Muscle layer of colon (tissue), 2 donors: ENCODE results near the gene FGFR4.

ENCODE experiments used
- H3K27ac ChIP-seq: one replicate; pipeline ENCODE4 v1.7.0; 2013; ENCODE audit warnings: low read depth, mild to moderate bottlenecking, low read length, moderate library complexity
- H3K27me3 ChIP-seq, 2 donors: one replicate each; pipeline ENCODE4 v1.7.0; 2013; ENCODE audit warnings: low read length in 2 of 2, mild to moderate bottlenecking in 2 of 2; ENCODE audit not compliant: insufficient read depth in 2 of 2, control insufficient read depth in 1 of 2
- H3K36me3 ChIP-seq: one replicate; pipeline ENCODE4 v1.7.0; 2013; ENCODE audit warnings: mild to moderate bottlenecking, low read length; ENCODE audit not compliant: insufficient read depth
- H3K4me1 ChIP-seq: one replicate; pipeline ENCODE4 v1.7.0; 2013; ENCODE audit warnings: mild to moderate bottlenecking, low read length; ENCODE audit not compliant: insufficient read depth
- H3K4me3 ChIP-seq, 2 donors: one replicate each; pipeline ENCODE4 v1.7.0; 2013; ENCODE audit warnings: low read length in 2 of 2, low read depth in 1 of 2, mild to moderate bottlenecking in 1 of 2, moderate library complexity in 1 of 2
- H3K9ac ChIP-seq: one replicate; pipeline ENCODE4 v1.7.0; 2013; ENCODE audit warnings: low read length
- H3K9me3 ChIP-seq: one replicate; pipeline ENCODE4 v1.7.0; 2013; ENCODE audit warnings: mild to moderate bottlenecking, low read length
- donor health status: abdominal sarcoma.
- donor health status: Adenocarcinoma of cecum.

Gene FGFR4

GRCh38 chr5:177128551-177128981 lies 41.9 kb downstream of the FGFR4 start:
- Histone ChIP-seq H3K9ac (no peak overlapping the region), H3K9me3 (no peaks in the 10 kb centered on the region), H3K27me3 (no peaks in the 10 kb centered on the region), H3K4me3 (no peak overlapping the region), H3K4me1 (no peaks in the 10 kb centered on the region), H3K36me3 (no peaks in the 10 kb centered on the region), H3K27ac (no peak overlapping the region)

- H3K27me3 ChIP-seq: no peaks in the 10 kb centered on the region
- H3K9me3 ChIP-seq: no peaks in the 10 kb centered on the region
- no peak overlapping the region for H3K9ac ChIP-seq
- peaks cover 8% of the 10 kb centered on the region for H3K4me1 ChIP-seq
- no peak overlapping the region for H3K4me3 ChIP-seq
- no peak overlapping the region for H3K27ac ChIP-seq
- peaks cover 5% of the 10 kb centered on the region for H3K36me3 ChIP-seq
These were observed 43.7 kb downstream of the FGFR4 start for GRCh38 chr5:177130211-177131018.

DNA sequence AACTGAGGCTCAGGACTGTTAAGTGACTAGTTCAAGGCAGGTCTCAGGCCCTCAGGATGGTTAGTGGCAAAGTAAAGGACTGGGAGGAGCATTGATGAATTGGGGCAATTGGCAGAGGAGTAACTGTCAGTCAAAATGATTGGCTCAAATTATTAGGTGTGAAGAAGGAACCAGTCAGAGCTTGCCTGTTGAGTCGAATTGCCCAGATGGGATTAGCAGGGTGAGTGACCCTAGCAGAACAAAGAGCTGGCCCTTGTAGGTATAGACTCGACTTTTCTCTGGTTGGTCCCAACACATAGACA lies 44.3 kb downstream of the FGFR4 start:
- Histone ChIP-seq H3K9me3 (no peaks in the 10 kb centered on the region), H3K4me1 (peaks cover 14% of the 10 kb centered on the region), H3K9ac (no peak overlapping the region), H3K27me3 (no peaks in the 10 kb centered on the region), H3K4me3 (no peak overlapping the region), H3K27ac (no peak overlapping the region), H3K36me3 (peaks cover 11% of the 10 kb centered on the region)

DNA sequence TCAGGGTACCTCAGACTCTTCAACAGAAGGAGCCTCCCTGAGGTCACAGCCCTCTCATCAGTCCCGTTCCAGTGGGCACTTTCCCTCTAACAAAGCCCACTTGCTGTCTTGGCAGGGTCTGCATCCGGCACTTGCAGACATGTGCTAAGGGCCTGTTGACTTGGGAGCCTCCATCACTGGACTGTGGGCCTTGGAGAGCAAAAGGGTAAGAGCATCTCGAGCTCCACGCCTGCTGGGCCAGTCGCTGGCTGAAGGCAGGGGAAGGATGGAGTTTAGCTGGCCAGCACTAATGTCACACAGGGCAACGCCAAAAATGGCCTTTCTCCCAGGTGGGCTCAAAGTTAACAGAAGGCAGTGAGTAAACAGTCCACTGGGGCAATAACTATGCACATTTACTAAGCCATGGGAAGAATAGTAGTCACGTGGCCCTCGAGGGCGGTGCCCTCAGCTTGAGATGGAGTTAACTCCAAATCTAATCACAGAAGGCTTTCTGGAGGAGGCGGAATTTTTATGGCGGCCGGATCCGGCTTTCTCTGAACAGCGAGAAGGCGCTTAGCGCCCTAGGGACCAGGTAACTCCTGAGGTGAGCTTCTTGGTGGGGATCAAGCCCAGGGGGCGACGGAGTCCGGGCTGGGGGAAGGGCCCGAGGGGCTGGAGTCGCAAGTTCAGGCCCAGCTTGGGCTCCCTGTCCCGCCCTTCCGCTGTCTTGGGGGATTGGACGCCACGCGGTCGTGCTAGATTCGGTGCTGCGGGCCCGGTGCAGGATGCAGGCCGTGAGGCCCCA lies 44.8 kb downstream of the FGFR4 start:
- Histone ChIP-seq H3K27ac (peak overlapping the region; percentile 29), H3K4me3 (no peak overlapping the region), H3K27me3 (no peaks in the 10 kb centered on the region), H3K4me1 (peaks cover 19% of the 10 kb centered on the region), H3K9ac (no peak overlapping the region), H3K9me3 (no peaks in the 10 kb centered on the region), H3K36me3 (peaks cover 16% of the 10 kb centered on the region)

- Histone ChIP-seq H3K4me3 (peak overlapping the region; percentile 53 to 55), H3K27ac (peak overlapping the region; percentile 93), H3K27me3 (no peaks in the 10 kb centered on the region), H3K9me3 (no peaks in the 10 kb centered on the region), H3K4me1 (peaks cover 28% of the 10 kb centered on the region), H3K36me3 (peaks cover 21% of the 10 kb centered on the region), H3K9ac (no peak overlapping the region)
These were observed 45.7 kb downstream of the FGFR4 start for GRCh38 chr5:177132136-177133095.

DNA sequence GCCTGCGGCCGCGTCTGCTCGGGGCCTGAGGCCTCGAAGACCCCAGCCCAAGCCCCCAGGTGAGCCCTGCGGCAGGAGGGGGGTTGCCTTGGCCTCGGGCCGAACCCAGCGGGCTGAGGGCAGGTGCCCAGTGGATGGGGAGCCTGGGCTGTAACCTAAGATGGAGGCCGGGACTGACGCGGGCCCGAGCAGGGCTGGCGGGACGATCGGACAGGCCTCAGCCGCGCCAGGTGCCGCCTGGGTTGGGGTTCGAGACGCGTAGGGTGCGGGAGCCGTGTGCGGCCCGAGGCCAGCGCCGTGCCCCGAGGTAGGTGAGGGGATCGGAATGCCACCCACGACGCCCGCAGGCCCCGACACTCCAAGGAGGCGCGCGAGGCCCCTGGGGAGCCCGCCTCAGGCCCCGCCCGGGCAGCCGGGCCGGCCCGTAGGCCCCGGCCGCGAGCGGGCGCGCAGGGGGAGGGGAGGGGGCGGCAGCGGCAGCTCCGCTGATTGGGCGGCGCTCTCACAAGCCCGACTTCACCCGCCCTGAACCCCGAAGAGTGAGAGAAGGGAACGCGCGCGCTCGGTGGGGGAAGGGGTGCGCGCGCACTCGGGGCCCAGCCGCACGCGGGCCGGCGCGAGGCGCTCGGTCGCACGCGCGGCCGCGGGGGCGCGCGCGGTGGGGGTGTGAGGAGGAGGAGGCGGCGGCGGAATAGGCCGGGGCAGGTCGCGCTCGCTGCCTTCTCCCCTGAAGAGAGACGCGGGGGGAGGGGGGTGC lies 46.6 kb downstream of the FGFR4 start, which contains the start of gene NSD1:
NSD1 (plus strand) TSS at position 678 of the 757 bp plus-strand sequence. CDS start 1,331 bp downstream, outside the sequence.
- peaks cover 33% of the 10 kb centered on the region for H3K4me1 ChIP-seq
- peak within 1 kb of the TSS; percentile 27 for H3K9ac ChIP-seq
- H3K36me3 ChIP-seq: peaks cover 21% of the 10 kb centered on the region
- no peaks in the 10 kb centered on the region for H3K27me3 ChIP-seq
- H3K9me3 ChIP-seq: no peaks in the 10 kb centered on the region
- peak within 1 kb of the TSS; percentile 93 for H3K27ac ChIP-seq
- peak within 1 kb of the TSS; percentile 55 to 64 for H3K4me3 ChIP-seq

- H3K9ac ChIP-seq: peak overlapping the region; percentile 27
- H3K27ac ChIP-seq: peak overlapping the region; percentile 83
- no peaks in the 10 kb centered on the region for H3K27me3 ChIP-seq
- H3K4me3 ChIP-seq: peak overlapping the region; percentile 53 to 64
- H3K9me3 ChIP-seq: no peaks in the 10 kb centered on the region
- peaks cover 21% of the 10 kb centered on the region for H3K36me3 ChIP-seq
- peaks cover 33% of the 10 kb centered on the region for H3K4me1 ChIP-seq
These were observed 47.4 kb downstream of the FGFR4 start for GRCh38 chr5:177133853-177134696.

- peak overlapping the region; percentile 53 to 64 for H3K4me3 ChIP-seq
- H3K36me3 ChIP-seq: peaks cover 21% of the 10 kb centered on the region
- H3K9ac ChIP-seq: peak overlapping the region; percentile 27
- peaks cover 35% of the 10 kb centered on the region for H3K4me1 ChIP-seq
- H3K27ac ChIP-seq: peak overlapping the region; percentile 83
- H3K27me3 ChIP-seq: no peaks in the 10 kb centered on the region
- H3K9me3 ChIP-seq: no peaks in the 10 kb centered on the region
These were observed 48.0 kb downstream of the FGFR4 start for GRCh38 chr5:177134697-177135225.

DNA sequence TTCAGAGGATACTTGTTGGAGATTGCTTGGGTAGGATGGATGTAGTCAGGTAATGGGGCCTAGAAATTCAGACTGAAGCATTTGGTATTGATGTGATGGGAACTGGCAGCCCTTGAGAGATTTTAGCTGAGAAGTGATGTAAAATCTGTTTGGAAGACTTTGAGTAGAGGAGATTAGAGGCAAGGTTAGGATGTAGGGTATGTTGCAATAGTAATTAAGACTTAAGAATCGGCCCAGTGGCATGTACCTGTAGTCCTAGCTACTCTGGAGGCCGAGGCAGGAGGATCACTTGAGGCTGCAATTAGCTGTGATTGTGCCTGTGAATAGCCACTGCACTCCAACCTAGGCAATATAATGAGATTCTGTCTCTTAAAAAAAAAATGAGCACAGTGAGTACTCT lies 53.6 kb downstream of the FGFR4 start:
- Histone ChIP-seq H3K36me3 (peaks cover 23% of the 10 kb centered on the region), H3K4me1 (peaks cover 46% of the 10 kb centered on the region), H3K9ac (no peak overlapping the region), H3K27me3 (no peaks in the 10 kb centered on the region), H3K9me3 (no peaks in the 10 kb centered on the region), H3K27ac (no peak overlapping the region), H3K4me3 (no peak overlapping the region)

- Histone ChIP-seq H3K36me3 (peaks cover 11% of the 10 kb centered on the region), H3K9me3 (no peaks in the 10 kb centered on the region), H3K27me3 (no peaks in the 10 kb centered on the region), H3K4me3 (no peak overlapping the region), H3K4me1 (peaks cover 34% of the 10 kb centered on the region), H3K9ac (no peak overlapping the region), H3K27ac (no peak overlapping the region)
These were observed 54.8 kb downstream of the FGFR4 start for GRCh38 chr5:177141496-177141895.
